ENCODE measurements around the gene CUZD1. TPM values are rescaled to one million over a fixed set of nuclear protein-coding genes. Genes with fewer than 3 reads are reported as not detected.
"Not testable (repeated sequence)": the region's sequence is repeated elsewhere in the genome, so short reads cannot be mapped to it uniquely, and the experiment has no call there.

The CUZD1 gene
- total RNA-seq, 1 donor from 2014 or later: 0.41 TPM

GRCh38 chr10:122858042-122858441 lies 12.4 kb upstream of the CUZD1 start:
- DNase-seq (ENCODE audit: low spot score in 2 of 2); FAIRE-seq: not testable (repeated sequence)

- DNase-seq (ENCODE audit: low spot score in 2 of 2): no peak
- FAIRE-seq: no peak
Measured at GRCh38 chr10:122856902-122857301, 11.2 kb upstream of the CUZD1 start.

GRCh38 chr10:122855745-122856144 lies 10.1 kb upstream of the CUZD1 start:
- DNase-seq (ENCODE audit: low spot score in 2 of 2): no peak
- no peak for FAIRE-seq

DNA sequence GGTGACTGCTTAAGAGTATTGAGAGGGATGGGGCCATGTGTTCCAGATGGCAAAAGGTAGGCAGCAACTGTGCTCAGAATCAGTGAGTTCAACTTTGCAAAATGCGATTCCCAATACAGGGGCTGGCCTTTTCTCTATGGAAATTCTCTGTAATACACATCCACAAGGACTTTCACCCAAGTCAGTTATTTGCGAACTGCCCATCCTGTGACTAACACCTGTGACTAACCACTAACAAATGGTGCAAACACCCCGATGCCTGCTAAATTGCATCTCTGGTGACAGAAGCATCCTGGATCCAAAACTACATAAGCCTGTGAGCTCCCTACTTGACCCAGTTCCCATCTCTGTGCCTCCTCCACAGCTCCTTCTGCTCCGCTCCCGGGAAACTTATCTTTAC lies 9.0 kb upstream of the CUZD1 start:
- FAIRE-seq (no peak), DNase-seq (ENCODE audit: low spot score in 2 of 2) (no peak)

DNA sequence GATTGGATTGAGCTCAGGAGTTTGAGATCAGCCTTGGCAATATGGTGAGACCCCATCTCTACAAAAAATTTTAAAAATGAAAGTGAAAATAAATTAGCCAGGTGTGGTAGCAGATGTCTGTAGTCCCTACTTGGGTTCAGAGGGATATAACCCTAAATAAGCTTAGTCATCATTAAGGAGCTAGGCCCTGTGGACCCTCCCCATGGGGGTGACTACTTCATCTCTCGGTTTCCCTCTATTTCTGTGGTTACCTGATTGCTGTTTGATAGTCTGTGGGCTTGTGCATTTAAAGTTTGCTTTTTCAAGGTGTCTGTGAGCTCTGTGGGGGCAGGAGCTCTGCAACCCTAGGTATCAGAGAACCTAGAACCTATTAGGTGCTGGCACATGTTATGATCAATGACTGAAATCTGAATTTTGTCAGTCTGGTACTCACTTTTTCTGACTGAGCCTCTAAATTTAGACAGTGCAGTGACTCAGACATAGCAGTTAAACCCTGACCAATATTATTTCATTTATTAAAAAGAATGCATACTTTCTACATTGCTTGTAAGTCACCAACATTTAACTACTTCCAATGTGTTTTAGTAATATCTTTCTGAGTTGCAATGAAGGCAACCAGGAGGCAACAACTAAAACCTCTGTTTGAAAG lies 8.1 kb upstream of the CUZD1 start:
- no peak for FAIRE-seq
- no peak for DNase-seq (ENCODE audit: low spot score in 2 of 2)

DNA sequence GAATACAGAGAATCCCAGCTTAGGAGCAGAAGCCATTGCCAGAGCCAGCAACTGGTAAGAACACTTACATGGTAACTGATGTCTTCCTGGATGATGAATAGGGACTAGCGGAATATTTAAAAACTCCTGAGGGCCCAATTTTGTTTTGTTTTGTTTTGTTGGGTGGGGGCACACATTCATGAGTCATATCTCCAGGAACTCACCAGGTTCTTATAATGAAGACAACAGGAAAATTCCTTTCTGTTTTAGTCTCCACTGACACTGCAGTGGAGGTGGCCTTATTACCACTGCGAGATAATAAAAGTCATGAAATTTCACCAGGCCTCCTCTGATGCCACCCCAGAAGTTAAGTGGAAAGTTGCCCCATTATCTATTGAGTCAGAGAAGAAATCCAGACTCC lies 6.6 kb upstream of the CUZD1 start:
- no peak for FAIRE-seq
- no peak for DNase-seq (ENCODE audit: low spot score in 2 of 2)

- no peak for FAIRE-seq
Measured at GRCh38 chr10:122850705-122851640, 5.3 kb upstream of the CUZD1 start.

GRCh38 chr10:122849900-122850605 lies 4.4 kb upstream of the CUZD1 start:
- no peak for DNase-seq (ENCODE audit: low spot score in 2 of 2)
- no peak for FAIRE-seq

More at GRCh38 chr10:122850705-122851640, 5.3 kb upstream of the CUZD1 start:
- DNase-seq (ENCODE audit: low spot score in 2 of 2): no peak

GRCh38 chr10:122849090-122849489 lies 3.4 kb upstream of the CUZD1 start:
- FAIRE-seq (no peak), DNase-seq (ENCODE audit: low spot score in 2 of 2) (no peak)

DNA sequence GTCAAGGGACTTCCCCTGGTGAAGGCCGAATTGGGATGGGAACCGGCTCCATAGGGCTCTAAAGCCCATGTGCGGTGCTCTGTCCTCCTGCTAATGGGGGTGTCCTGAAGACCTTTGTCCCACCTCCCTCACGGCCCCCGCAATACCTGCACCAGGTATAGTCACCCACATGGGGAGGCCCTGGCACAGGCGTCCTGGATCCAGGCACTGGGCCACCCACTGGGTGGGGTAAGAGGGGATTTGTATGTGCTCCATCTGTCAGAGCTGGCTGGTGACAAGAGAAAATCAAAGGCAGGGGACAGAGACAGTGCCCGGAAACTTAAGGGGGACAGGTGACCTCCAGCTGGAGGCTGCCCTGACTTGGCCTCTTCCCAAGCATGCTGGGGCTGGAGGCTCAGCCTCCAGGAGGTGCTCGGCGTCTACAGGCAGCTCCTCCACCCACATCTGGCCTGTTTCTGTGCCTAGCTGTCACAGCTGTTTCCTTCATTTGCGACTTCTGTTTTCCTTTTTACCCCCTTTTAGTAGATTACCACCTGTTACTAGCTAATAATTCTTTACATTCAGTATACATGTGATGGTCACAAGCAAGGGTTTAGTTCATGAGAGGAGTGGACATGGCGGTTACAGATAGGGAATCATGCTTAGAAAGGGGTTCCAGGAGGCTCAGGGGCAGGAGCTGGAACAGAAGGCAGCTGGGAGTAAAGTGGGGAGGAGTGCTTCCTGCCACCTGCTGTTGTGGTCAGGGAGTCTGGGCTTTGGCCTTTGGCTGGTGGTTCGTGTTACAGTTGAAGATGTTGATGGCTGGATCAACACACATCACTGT lies 2.3 kb upstream of the CUZD1 start:
- DNase-seq (ENCODE audit: low spot score in 2 of 2) (no peak), FAIRE-seq (no peak)

- no peak for FAIRE-seq
- no peak for DNase-seq (ENCODE audit: low spot score in 2 of 2)
Measured at GRCh38 chr10:122844146-122844545, 1.5 kb downstream of the CUZD1 start.

GRCh38 chr10:122841569-122841968 lies 4.1 kb downstream of the CUZD1 start:
- no peak for DNase-seq (ENCODE audit: low spot score in 2 of 2)
- no peak for FAIRE-seq

DNA sequence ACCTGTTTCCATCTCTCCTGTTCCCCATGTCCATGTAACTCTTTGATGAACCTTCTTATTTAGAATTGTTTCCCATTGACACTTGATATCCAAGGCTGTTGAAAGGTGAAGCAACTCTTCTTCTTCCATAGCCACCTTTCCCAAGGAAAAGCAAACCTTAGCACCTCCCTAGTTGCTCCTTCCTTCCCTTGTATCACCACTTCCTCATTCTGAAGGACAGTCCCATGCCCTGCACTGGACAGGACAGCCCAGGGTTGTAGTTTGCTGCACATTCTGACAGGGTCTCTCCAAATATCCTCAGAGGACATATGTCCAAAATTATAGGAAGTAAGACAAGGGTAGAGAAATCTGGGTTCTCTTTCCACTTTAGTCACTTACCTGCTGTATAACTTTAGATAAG lies 6.2 kb downstream of the CUZD1 start:
- DNase-seq (ENCODE audit: low spot score in 2 of 2) (no peak), FAIRE-seq (no peak)

DNA sequence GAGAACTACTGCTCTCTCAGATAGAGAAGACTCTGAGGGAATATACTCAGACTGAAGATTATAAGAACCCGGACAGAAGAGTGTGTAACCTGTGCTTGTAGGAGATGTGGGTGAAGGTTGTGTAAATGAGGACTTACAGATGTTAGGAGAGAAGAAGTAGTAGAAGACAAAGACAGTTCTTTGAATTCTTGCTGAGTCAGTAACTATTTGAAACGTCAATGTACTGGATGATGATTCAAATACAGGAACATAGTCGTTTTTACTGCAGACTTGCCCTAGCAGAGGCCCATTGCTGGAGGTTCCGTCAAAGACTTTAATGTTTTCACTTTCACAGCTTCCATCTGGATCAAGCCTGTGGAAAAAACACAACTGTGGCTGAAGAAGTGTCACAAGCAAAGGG lies 6.8 kb downstream of the CUZD1 start:
- no peak for DNase-seq (ENCODE audit: low spot score in 2 of 2)
- FAIRE-seq: no peak

GRCh38 chr10:122835908-122836307 lies 9.7 kb downstream of the CUZD1 start:
- FAIRE-seq (no peak), DNase-seq (ENCODE audit: low spot score in 2 of 2) (no peak)

GRCh38 chr10:122830965-122831353 lies 14.7 kb downstream of the CUZD1 start:
- no peak for DNase-seq (ENCODE audit: low spot score in 2 of 2)
- no peak for FAIRE-seq

- no peak for DNase-seq (ENCODE audit: low spot score in 2 of 2)
- FAIRE-seq: no peak
Measured at GRCh38 chr10:122830273-122830964, 15.2 kb downstream of the CUZD1 start.

DNA sequence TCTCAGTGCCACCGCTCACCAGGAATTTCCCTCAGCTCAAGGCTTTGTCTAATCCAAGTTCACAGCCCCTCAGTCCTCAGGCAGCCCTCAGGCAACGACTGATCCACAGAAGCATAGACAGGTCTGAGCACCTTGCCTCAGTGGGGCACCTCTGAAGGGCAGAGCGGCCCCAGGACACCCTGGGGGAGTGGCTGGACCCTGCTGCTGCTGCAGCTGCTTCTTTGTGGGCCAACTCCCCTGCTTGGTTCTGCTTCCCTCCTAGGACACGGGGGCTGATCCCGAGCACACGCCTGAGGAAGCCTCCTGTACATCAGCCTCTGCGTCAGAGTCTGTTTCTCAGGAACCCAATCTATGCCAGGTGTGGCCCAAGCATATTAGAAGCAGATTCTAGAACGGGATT lies 16.2 kb downstream of the CUZD1 start:
- FAIRE-seq: no peak
- no peak for DNase-seq (ENCODE audit: low spot score in 2 of 2)

GRCh38 chr10:122828716-122829255 lies 16.9 kb downstream of the CUZD1 start:
- FAIRE-seq (no peak), DNase-seq (ENCODE audit: low spot score in 2 of 2) (no peak)
